Immature natural killer cell (primary cell): ENCODE results near the gene LCE1A. TPM values are rescaled to one million over a fixed set of nuclear protein-coding genes. Genes with fewer than 3 reads are reported as not detected.

Experiments
- DNase-seq, 3 donors: peaks; one replicate each; pipeline ENCODE4 v3.0.0; 2022; ENCODE audit warnings: mixed read lengths in 1 of 3
- H3K27ac Mint-ChIP-seq, 6 donors: one replicate each; pipeline ENCODE4 v1.8.0; 2020; ENCODE audit warnings: mixed read lengths in 6 of 6, mild to moderate bottlenecking in 5 of 6, inconsistent platforms in 4 of 6, moderate library complexity in 3 of 6
- H3K27me3 Mint-ChIP-seq, 3 donors: one replicate each; pipeline ENCODE4 v1.8.0; 2020 to 2021; ENCODE audit warnings: low read depth in 3 of 3, mild to moderate bottlenecking in 3 of 3, mixed read lengths in 3 of 3, moderate library complexity in 3 of 3, inconsistent platforms in 1 of 3
- H3K36me3 Mint-ChIP-seq, 3 donors: one replicate each; pipeline ENCODE4 v1.8.0; 2020; ENCODE audit warnings: mixed read lengths in 3 of 3, inconsistent platforms in 2 of 3, mild to moderate bottlenecking in 2 of 3
- H3K4me1 Mint-ChIP-seq, 2 donors: one replicate each; pipeline ENCODE4 v1.8.0; 2020; ENCODE audit warnings: inconsistent platforms in 2 of 2, mild to moderate bottlenecking in 2 of 2, mixed read lengths in 2 of 2, moderate library complexity in 1 of 2
- H3K4me3 Mint-ChIP-seq, 5 donors: one replicate each; pipeline ENCODE4 v1.8.0; 2020; ENCODE audit warnings: mild to moderate bottlenecking in 5 of 5, mixed read lengths in 5 of 5, inconsistent platforms in 3 of 5, moderate library complexity in 3 of 5
- H3K9me3 Mint-ChIP-seq, 6 donors: one replicate each; pipeline ENCODE4 v1.8.0; 2020; ENCODE audit warnings: mild to moderate bottlenecking in 6 of 6, mixed read lengths in 6 of 6, inconsistent platforms in 4 of 6, moderate library complexity in 3 of 6
- polyA plus RNA-seq, 3 donors: library from polyadenylated mRNA; unstranded; fragments of 300-500 nt; fragmentation: Illumina TruSeq; gene quantifications; one replicate each; pipeline ENCODE4 v1.2.3, GENCODE V29; 2021

The LCE1A gene
- polyA plus RNA-seq, 3 donors from 2014 or later: not detected

DNA sequence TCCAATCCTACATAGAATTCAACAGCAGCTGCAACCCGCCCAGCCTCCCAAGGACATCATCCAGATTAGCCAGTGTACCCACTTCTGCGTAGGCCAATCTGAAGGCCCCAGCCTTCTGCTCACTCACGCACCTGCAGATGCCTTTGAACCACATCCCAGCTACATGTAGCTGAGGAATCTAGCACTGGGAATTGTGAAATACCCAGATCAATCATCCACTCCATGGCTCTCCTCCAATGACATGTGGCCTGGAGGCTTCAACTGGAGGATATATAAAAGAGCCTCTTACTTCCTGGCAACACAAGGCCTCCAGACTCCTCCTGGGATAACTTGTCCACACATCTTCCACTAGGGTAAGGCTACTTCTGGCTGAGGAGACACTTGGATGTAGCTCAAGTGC, 15.3 kb downstream of the LCE1A start, which contains the start of gene LCE6A:
TSS of gene LCE6A (plus strand) at position 301 of the 400 bp plus-strand sequence. CDS start 665 bp downstream, outside the sequence.
- Mint-ChIP-seq H3K4me3 (no peak within 1 kb of the TSS), H3K9me3 (no peaks in the 10 kb centered on the region), H3K27me3 (peaks cover 2 to 10% (median 4%) of the 10 kb centered on the region in 3 donors), H3K36me3 (no peaks in the 10 kb centered on the region), H3K27ac (no peak within 1 kb of the TSS), H3K4me1 (no peaks in the 10 kb centered on the region)
- no peak for DNase-seq

DNA sequence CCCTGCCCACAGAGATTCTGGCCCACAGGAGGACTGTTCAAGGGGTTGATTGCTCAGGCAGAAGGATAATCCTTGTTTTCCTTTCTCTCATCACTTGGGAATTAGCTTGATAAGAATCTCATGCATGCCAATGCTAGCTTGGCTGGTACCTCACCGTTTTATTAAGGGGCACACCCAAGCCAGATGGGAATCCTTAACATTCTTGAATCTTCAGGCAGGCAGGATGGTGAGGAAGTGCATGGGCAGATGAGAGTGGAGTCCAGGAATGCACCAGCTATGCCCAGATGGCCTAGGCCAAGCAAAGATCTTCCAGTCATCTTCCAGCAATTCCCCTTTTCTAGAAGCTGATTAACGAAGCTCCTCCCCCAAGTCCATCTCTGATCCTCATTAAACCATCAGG, 28.4 kb downstream of the LCE1A start:
- Mint-ChIP-seq H3K27ac (no peak overlapping the region), H3K9me3 (no peaks in the 10 kb centered on the region), H3K4me3 (no peak overlapping the region)

GRCh38 chr1:152858062-152858461, 30.8 kb downstream of the LCE1A start:
- Mint-ChIP-seq H3K9me3 (no peaks in the 10 kb centered on the region), H3K4me1 (no peaks in the 10 kb centered on the region), H3K4me3 (no peak overlapping the region), H3K36me3 (no peaks in the 10 kb centered on the region), H3K27me3 (peaks cover 0 to 15% (median 0%) of the 10 kb centered on the region in 3 donors), H3K27ac (no peak overlapping the region)
- DNase-seq: no peak

More for the DNA sequence above, 28.4 kb downstream of the LCE1A start:
- Mint-ChIP-seq H3K4me1 (no peaks in the 10 kb centered on the region), H3K36me3 (no peaks in the 10 kb centered on the region), H3K27me3 (peaks cover 0 to 15% (median 2%) of the 10 kb centered on the region in 3 donors)
- no peak for DNase-seq

DNA sequence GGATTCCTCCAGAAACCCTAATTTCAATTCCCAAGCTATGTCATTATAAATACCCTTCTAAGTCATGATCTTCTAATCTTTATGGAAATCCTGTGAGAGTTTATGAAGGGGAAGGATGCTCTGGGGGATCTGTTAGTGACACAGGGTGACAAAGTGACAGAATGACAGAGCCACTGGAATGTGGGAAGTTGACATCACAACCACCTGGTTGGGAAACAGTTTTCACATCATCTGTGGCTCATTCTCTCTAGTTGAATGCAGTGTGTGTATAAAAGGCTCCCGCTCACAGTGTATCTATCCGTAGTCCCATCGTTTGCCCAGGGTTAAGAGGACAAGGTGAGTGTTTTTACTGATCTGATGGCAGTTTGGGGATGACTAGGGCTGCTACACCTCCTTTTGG, 32.4 kb downstream of the LCE1A start, which contains the start of gene LCE7A:
TSS of gene LCE7A (plus strand) at position 301 of the 400 bp plus-strand sequence. CDS start 702 bp downstream, outside the sequence.
- Mint-ChIP-seq H3K27me3 (peaks cover 0 to 9% (median 3%) of the 10 kb centered on the region in 3 donors), H3K36me3 (no peaks in the 10 kb centered on the region), H3K4me1 (no peaks in the 10 kb centered on the region), H3K4me3 (no peak within 1 kb of the TSS), H3K27ac (no peak within 1 kb of the TSS), H3K9me3 (no peaks in the 10 kb centered on the region)
- DNase-seq: no peak

DNA sequence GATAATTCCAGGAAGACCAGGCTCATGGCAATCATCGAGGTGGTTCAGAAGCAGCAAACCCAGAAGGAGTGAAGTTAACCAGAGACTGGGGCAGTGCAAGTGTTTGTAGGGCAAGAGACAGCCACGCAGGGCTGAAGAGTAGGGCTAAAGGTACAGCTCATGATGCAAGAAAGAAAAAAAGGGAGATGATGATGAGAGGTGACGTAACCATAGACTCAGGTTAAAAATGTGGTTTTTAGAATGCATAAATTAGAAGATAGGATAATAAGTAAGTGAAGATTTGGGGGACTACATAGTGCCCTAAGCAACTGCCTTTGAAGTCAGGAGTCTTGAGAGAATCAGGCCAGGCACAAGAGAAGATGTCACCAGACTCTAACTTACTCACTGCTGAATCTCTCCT, 32.9 kb downstream of the LCE1A start:
- Mint-ChIP-seq H3K27me3 (peaks cover 0 to 9% (median 3%) of the 10 kb centered on the region in 3 donors), H3K36me3 (no peaks in the 10 kb centered on the region), H3K9me3 (no peaks in the 10 kb centered on the region), H3K4me1 (no peaks in the 10 kb centered on the region), H3K4me3 (no peak overlapping the region), H3K27ac (no peak overlapping the region)
- DNase-seq: no peak

GRCh38 chr1:152861374-152861773, 34.1 kb downstream of the LCE1A start:
- Mint-ChIP-seq H3K36me3 (no peaks in the 10 kb centered on the region), H3K27me3 (peaks cover 0 to 9% (median 3%) of the 10 kb centered on the region in 3 donors), H3K4me1 (no peaks in the 10 kb centered on the region), H3K27ac (no peak overlapping the region), H3K9me3 (no peaks in the 10 kb centered on the region), H3K4me3 (no peak overlapping the region)
- no peak for DNase-seq

DNA sequence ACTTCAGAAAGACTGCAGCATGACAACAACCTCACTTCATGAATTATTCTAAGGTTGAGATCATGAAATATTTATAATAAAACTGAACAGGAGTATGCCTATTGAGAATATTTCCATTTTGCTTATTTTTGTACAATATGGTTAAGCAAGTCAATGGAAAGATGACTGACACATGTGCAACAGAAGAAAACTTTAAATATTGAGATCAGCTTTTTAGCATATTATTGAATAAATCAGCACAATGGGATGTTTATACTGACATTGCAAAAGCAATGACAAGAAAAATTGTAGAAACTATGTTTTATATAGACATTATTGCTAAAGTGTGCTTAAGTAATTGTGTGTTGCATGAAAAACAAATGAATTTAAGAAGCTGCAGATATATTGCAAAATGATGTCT, 37.2 kb downstream of the LCE1A start:
- no peaks in the 10 kb centered on the region for H3K36me3 Mint-ChIP-seq
- H3K27ac Mint-ChIP-seq: no peak overlapping the region
- H3K9me3 Mint-ChIP-seq: no peaks in the 10 kb centered on the region
- no peak for DNase-seq
- no peaks in the 10 kb centered on the region for H3K4me1 Mint-ChIP-seq
- peaks cover 0 to 3% (median 2%) of the 10 kb centered on the region in 3 donors for H3K27me3 Mint-ChIP-seq
- no peak overlapping the region for H3K4me3 Mint-ChIP-seq

DNA sequence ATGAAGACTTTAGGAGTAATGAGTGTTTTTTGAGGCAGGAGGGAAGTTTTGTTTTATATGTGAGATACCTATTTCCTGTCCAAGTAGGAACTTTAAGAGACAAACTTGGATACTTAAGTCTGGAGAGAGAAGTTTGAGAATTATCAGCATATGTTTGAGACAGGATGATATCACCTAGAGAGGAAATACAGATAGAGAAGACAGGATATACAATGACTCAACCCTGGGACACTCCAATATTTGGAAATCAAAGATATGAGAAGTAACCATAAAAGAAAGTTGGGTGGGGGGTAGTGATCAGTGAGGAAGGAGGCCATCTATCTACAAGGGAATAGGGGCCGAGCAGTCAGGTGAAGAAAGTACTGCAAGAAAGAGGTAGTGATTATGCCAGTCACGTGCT, 39.0 kb downstream of the LCE1A start:
- Mint-ChIP-seq H3K27me3 (peaks cover 0 to 3% (median 0%) of the 10 kb centered on the region in 3 donors), H3K4me1 (no peaks in the 10 kb centered on the region), H3K4me3 (no peak overlapping the region), H3K9me3 (no peaks in the 10 kb centered on the region), H3K36me3 (no peaks in the 10 kb centered on the region), H3K27ac (no peak overlapping the region)
- no peak for DNase-seq

DNA sequence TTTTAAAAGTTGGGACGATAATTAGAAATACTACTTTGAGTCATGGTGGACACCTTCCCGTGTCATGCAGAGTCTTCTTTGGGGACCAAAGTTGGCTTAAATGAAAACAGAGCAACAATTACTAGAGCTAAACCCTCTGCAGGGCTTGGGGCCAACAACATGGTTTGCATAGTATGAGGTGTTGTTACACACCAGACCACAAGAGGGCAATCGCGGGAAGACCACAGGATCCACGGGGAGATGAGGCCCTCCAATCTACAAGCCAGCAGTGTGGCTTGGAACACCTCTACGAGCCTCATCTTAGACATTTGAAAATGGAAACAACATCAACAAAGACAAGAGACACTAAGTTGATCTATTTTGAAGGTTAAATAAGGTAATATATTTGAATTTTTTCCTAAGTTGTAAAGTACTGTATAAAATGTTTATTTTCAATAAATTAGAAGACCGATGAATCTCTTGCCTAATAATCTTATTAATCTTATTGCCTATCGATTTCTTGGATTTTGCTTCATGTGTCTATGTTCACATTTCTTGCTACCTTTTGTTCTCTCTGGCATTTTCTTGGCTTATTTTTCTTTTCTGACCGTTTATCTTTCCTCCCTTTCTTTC, 42.6 kb downstream of the LCE1A start:
- Mint-ChIP-seq H3K36me3 (no peaks in the 10 kb centered on the region), H3K27ac (no peak overlapping the region), H3K9me3 (no peaks in the 10 kb centered on the region), H3K27me3 (peaks cover 0 to 1% (median 1%) of the 10 kb centered on the region in 3 donors), H3K4me3 (no peak overlapping the region), H3K4me1 (no peaks in the 10 kb centered on the region)
- peak; percentile 24 to 33 (median 31) for DNase-seq

GRCh38 chr1:152870831-152871730, 43.8 kb downstream of the LCE1A start:
- no peak overlapping the region for H3K27ac Mint-ChIP-seq

GRCh38 chr1:152871731-152872126, 44.5 kb downstream of the LCE1A start:
- H3K9me3 Mint-ChIP-seq: no peaks in the 10 kb centered on the region
- H3K4me3 Mint-ChIP-seq: no peak overlapping the region
- H3K4me1 Mint-ChIP-seq: no peaks in the 10 kb centered on the region
- no peaks in the 10 kb centered on the region for H3K36me3 Mint-ChIP-seq
- DNase-seq: no peak
- no peak overlapping the region for H3K27ac Mint-ChIP-seq
- peaks cover 0 to 3% (median 1%) of the 10 kb centered on the region in 3 donors for H3K27me3 Mint-ChIP-seq

More at GRCh38 chr1:152870831-152871730, 43.8 kb downstream of the LCE1A start:
- Mint-ChIP-seq H3K4me3 (no peak overlapping the region), H3K9me3 (no peaks in the 10 kb centered on the region), H3K27me3 (peaks cover 0 to 3% (median 1%) of the 10 kb centered on the region in 3 donors), H3K4me1 (no peaks in the 10 kb centered on the region), H3K36me3 (no peaks in the 10 kb centered on the region)
- DNase-seq: no peak

- no peaks in the 10 kb centered on the region for H3K4me1 Mint-ChIP-seq
- no peaks in the 10 kb centered on the region for H3K36me3 Mint-ChIP-seq
- no peak overlapping the region for H3K4me3 Mint-ChIP-seq
- no peak for DNase-seq
- no peak overlapping the region for H3K27ac Mint-ChIP-seq
- peaks cover 1 to 10% (median 3%) of the 10 kb centered on the region in 3 donors for H3K27me3 Mint-ChIP-seq
- peaks cover 0 to 3% (median 0%) of the 10 kb centered on the region in 6 donors for H3K9me3 Mint-ChIP-seq
Measured at GRCh38 chr1:152873495-152873894, 46.2 kb downstream of the LCE1A start.

DNA sequence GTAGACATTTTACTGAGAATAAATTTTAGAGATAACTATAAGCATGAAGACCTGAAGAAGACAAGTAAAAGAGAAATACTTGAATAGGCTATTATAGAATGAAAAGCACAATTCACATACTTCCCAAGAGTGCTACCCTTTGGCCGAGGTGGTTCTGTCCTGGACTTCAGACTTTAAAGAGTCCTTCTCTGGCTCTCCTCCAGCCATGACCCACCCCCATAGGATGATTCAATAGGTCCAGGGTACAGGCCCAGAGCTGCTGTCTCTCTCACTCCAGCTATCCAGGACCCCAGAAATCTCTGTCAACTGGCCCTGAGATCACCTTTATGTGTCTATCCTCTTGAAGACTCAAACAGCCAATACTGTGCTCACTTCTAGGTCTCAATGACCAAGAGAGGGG, 49.6 kb downstream of the LCE1A start:
- DNase-seq: no peak
- Mint-ChIP-seq H3K4me3 (no peak overlapping the region), H3K27me3 (peaks cover 8 to 16% (median 9%) of the 10 kb centered on the region in 3 donors), H3K36me3 (no peaks in the 10 kb centered on the region), H3K27ac (no peak overlapping the region), H3K9me3 (peaks cover 0 to 3% (median 0%) of the 10 kb centered on the region in 6 donors), H3K4me1 (peaks cover 0 to 3% of the 10 kb centered on the region in 2 donors)
